ENCODE data around the gene RPL5.
A peak's percentile ranks its signal among the peaks of the same experiment; 100 is the strongest.

RPL5 gene

GRCh38 chr1:92831762-92832536, at the start of gene RPL5 (continued):
- no peak for TF ChIP-seq HOXD13 (CRISPR knock-in tag; IDR thresholded peaks at IDR 0.05; ENCODE audit: borderline replicate concordance)
- TF ChIP-seq ZNF132 (tag by site-specific recombination; IDR thresholded peaks at IDR 0.05; ENCODE audit: borderline replicate concordance), result no peak
- TF ChIP-seq ZNF677 (tag by site-specific recombination; IDR thresholded peaks at IDR 0.05), result no peak
- TF ChIP-seq SP3 (tag by site-specific recombination; IDR thresholded peaks at IDR 0.05), result peak; percentile 79
- TF ChIP-seq ZNF513 (tag by site-specific recombination; IDR thresholded peaks at IDR 0.05), result peak; percentile 23; the same call in 1 of the 2 replicates
- peak; percentile 92 for TF ChIP-seq ZBTB17 (tag by site-specific recombination; IDR thresholded peaks at IDR 0.05)
- peak; percentile 96; the same call in 1 of the 2 replicates for TF ChIP-seq ZNF391 (tag by site-specific recombination; IDR thresholded peaks at IDR 0.05; ENCODE audit: borderline replicate concordance, low read depth)
- peak; percentile 100 for TF ChIP-seq ZNF501 (tag by site-specific recombination; IDR thresholded peaks at IDR 0.05)
- TF ChIP-seq SCRT1 (tag by site-specific recombination; IDR thresholded peaks at IDR 0.05; ENCODE audit: borderline replicate concordance), result no peak
- TF ChIP-seq ZNF157 (tag by site-specific recombination; IDR thresholded peaks at IDR 0.05), result no peak
- TF ChIP-seq ZNF692 (tag by site-specific recombination; IDR thresholded peaks at IDR 0.05), result peak; percentile 92
- peak; percentile 39; the same call in 1 of the 2 replicates for TF ChIP-seq ZNF280D (tag by site-specific recombination; IDR thresholded peaks at IDR 0.05)
- TF ChIP-seq ZNF138 (tag by site-specific recombination; IDR thresholded peaks at IDR 0.05; ENCODE audit: borderline replicate concordance), result no peak
- TF ChIP-seq ZNF610 (tag by site-specific recombination; IDR thresholded peaks at IDR 0.05; ENCODE audit: borderline replicate concordance), result peak; percentile 89
- peak; percentile 47; the same call in 1 of the 2 replicates for TF ChIP-seq MYNN (tag by site-specific recombination; IDR thresholded peaks at IDR 0.05; ENCODE audit: borderline replicate concordance)
- TF ChIP-seq ZFP69B (tag by site-specific recombination; IDR thresholded peaks at IDR 0.05), result 0 out of 2 replicates have a peak, but pooled peaks have one; percentile 61
- TF ChIP-seq SALL2 (tag by site-specific recombination; IDR thresholded peaks at IDR 0.05; ENCODE audit: borderline replicate concordance), result no peak
- no peak; the same call in none of the 2 replicates for TF ChIP-seq ZNF561 (tag by site-specific recombination; IDR thresholded peaks at IDR 0.05; ENCODE audit: borderline replicate concordance)
- no peak for TF ChIP-seq TCF7L2 (IDR thresholded peaks at IDR 0.05; ENCODE audit: borderline replicate concordance, low read depth, low read length)
- TF ChIP-seq ZNF621 (tag by site-specific recombination; IDR thresholded peaks at IDR 0.05), result no peak
- TF ChIP-seq ZSCAN30 (tag by site-specific recombination; IDR thresholded peaks at IDR 0.05), result peak; percentile 85
- no peak for TF ChIP-seq ZNF423 (tag by site-specific recombination; IDR thresholded peaks at IDR 0.05)
- no peak for TF ChIP-seq ZNF521 (tag by site-specific recombination; IDR thresholded peaks at IDR 0.05)
- TF ChIP-seq ZNF350 (tag by site-specific recombination; IDR thresholded peaks at IDR 0.05), result no peak
- TF ChIP-seq ZNF223 (tag by site-specific recombination; IDR thresholded peaks at IDR 0.05), result no peak
- peak; percentile 84 for TF ChIP-seq ZNF239 (tag by site-specific recombination; IDR thresholded peaks at IDR 0.05)
- no peak for TF ChIP-seq ZNF658 (tag by site-specific recombination; IDR thresholded peaks at IDR 0.05)
- TF ChIP-seq ZNF354C (tag by site-specific recombination; IDR thresholded peaks at IDR 0.05; ENCODE audit: borderline replicate concordance, low read depth), result no peak
- TF ChIP-seq ZSCAN5A (tag by site-specific recombination; IDR thresholded peaks at IDR 0.05), result 0 out of 2 replicates have a peak, but pooled peaks have one; percentile 77
- peak; percentile 69; the same call in 1 of the 2 replicates for TF ChIP-seq ZBTB10 (tag by site-specific recombination; IDR thresholded peaks at IDR 0.05)
